Brain microvascular endothelial cell (primary cell): ENCODE results near the gene SOCS7.

Source experiments
- DNase-seq: peaks from one replicate; pipeline ENCODE4 v3.0.0-alpha.2; 2020
- H3K27ac ChIP-seq: fragments of 250-450 bp; sonication (Bioruptor Pico); 2 replicates; pipeline ENCODE4 v1.5.1; 2020; ENCODE audit warnings: mild to moderate bottlenecking, moderate library complexity
- H3K27me3 ChIP-seq: fragments of 250-450 bp; sonication (Bioruptor Pico); replicated peaks from 2 replicates; pipeline ENCODE4 v1.5.1; 2020; ENCODE audit warnings: mild to moderate bottlenecking
- H3K36me3 ChIP-seq: fragments of 250-450 bp; sonication (Bioruptor Pico); replicated peaks from 2 replicates; pipeline ENCODE4 v1.5.1; 2020; ENCODE audit warnings: mild to moderate bottlenecking
- H3K4me3 ChIP-seq: 2 replicates; pipeline ENCODE4 v1.5.1; 2011; ENCODE audit warnings: low read depth, mild to moderate bottlenecking, control low read depth, low read length, moderate library complexity
- in situ Hi-C: cut with HindIII; loops from 2 replicates; pipeline ENCODE4 v1.10.0; 2017; ENCODE audit warnings: low sequenced_read_pairs, low pct_ligation_motif_present
- TF ChIP-seq, protein P1 (sequence below): IDR thresholded peaks from 2 replicates; pipeline ENCODE4 v1.5.1; 2011; ENCODE audit warnings: low read depth, mild to moderate bottlenecking, moderate library complexity, low read length, control low read depth, inconsistent platforms; ENCODE audit errors: missing control alignments

The SOCS7 gene

DNA sequence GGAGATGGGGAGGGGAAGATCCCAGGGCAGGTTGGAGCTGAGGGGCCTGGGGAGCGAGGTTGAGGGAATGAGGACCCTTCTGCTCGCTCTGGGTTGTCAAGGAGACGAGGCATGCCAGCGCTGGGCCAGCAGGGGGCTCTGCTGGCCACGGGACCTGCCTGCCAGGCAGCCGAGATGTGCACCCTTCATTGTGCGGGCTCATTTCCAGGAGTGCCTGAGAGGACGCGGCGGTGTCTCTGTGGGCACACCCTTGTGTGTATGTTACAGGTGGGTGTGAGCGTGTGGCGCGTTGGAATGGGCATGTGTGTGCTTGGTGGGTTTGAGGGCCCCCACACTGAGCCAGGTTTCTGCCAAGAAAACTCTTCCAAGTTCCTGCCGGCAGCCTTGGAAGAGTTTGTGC lies 92.5 kb downstream of the SOCS7 start:
- no peak overlapping the region for H3K4me3 ChIP-seq
- H3K27ac ChIP-seq = no peak overlapping the region
- no peak for DNase-seq
- H3K36me3 ChIP-seq = no peaks in the 10 kb centered on the region
- in situ Hi-C loops = no loop called here
- no peaks in the 10 kb centered on the region for H3K27me3 ChIP-seq
- TF ChIP-seq, protein P1, sequence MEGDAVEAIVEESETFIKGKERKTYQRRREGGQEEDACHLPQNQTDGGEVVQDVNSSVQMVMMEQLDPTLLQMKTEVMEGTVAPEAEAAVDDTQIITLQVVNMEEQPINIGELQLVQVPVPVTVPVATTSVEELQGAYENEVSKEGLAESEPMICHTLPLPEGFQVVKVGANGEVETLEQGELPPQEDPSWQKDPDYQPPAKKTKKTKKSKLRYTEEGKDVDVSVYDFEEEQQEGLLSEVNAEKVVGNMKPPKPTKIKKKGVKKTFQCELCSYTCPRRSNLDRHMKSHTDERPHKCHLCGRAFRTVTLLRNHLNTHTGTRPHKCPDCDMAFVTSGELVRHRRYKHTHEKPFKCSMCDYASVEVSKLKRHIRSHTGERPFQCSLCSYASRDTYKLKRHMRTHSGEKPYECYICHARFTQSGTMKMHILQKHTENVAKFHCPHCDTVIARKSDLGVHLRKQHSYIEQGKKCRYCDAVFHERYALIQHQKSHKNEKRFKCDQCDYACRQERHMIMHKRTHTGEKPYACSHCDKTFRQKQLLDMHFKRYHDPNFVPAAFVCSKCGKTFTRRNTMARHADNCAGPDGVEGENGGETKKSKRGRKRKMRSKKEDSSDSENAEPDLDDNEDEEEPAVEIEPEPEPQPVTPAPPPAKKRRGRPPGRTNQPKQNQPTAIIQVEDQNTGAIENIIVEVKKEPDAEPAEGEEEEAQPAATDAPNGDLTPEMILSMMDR = peak; percentile 98

DNA sequence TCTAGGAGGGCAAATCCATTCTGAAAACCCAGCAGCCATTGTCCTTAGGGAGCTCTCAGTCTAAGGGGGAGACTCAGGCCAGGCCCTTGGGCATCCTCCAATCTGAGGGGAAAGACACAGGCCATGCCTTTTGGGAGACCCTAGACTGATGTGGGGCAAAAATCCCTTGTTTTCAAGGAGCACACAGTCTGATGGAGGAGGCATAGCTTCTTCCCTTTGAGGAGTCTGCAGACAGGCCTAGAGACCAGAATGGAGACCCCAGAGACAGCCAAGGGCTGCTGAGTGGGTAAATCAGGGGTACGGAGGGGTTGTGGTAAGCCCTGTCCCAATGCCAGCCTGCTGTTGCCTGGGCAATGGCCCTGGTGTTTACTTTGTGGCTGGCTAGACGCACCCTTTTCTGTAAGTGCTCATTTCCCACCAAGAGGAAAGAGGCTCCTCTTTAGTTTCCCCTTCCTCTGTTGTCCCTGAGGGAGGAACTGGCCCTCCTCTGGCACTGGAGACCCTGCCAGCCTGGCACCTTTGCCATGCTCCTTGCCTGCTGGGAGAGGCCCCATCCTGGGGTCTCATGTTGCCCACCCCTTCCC lies 96.0 kb downstream of the SOCS7 start:
- DNase-seq = no peak
- Histone ChIP-seq H3K27ac (no peak overlapping the region), H3K36me3 (no peaks in the 10 kb centered on the region), H3K27me3 (no peaks in the 10 kb centered on the region), H3K4me3 (no peak overlapping the region)
- TF ChIP-seq, protein P1 = no peak
- in situ Hi-C loops = no loop called here

DNA sequence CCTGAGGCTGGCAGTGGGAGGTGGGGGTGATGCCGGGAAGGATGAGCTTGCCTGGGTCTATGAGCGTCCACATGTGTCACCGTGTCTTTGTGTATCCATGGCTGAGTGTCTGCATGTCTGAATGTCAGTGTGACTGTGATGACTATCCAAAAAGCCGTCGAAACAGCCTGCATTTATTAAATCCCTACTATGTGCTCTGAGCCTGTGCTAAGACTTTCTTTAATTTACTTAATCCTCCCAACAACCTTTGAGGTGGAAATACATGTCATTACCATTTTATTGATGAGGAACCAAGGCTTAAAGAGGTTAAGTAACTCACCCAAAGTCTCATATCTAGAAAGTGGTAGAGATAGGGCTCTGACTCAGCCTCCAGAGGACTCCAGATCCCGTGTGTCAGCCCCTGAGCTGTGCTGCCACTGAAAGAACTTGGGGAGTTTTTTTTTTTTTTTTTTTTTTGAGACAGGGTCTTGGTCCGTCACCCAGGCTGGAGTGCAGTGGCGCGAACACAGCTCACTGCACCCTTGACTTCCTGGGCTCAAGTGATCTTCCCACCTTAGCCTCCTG lies 96.6 kb downstream of the SOCS7 start:
- in situ Hi-C loops = no loop called here
- Histone ChIP-seq H3K4me3 (no peak overlapping the region), H3K36me3 (no peaks in the 10 kb centered on the region), H3K27me3 (no peaks in the 10 kb centered on the region), H3K27ac (no peak overlapping the region)
- no peak for DNase-seq
- TF ChIP-seq, protein P1 = no peak

DNA sequence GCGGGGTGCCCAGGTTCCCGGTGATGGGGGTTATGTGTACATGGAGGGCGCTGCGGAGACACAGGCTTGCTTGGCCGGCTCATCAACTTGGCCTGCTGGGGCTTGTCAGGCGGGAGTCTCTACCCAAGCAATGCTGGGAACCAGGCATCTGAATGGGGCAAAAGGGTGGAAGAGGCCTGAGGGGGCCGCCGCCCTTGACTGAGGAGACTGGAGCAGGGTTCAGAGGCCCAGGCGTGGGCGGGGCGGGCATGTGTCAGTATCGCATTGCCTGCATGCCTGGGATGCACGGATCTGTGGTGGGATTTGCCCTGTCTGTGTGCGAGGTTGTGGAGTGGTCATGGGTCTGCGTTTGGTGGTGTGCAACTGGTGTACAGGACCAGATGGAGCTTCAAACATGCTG lies 97.7 kb downstream of the SOCS7 start:
- no peak for DNase-seq
- in situ Hi-C loops = no loop called here
- no peaks in the 10 kb centered on the region for H3K27me3 ChIP-seq
- peak overlapping the region; percentile 75 for H3K27ac ChIP-seq
- TF ChIP-seq, protein P1 = no peak
- H3K4me3 ChIP-seq = no peak overlapping the region
- H3K36me3 ChIP-seq = no peaks in the 10 kb centered on the region

DNA sequence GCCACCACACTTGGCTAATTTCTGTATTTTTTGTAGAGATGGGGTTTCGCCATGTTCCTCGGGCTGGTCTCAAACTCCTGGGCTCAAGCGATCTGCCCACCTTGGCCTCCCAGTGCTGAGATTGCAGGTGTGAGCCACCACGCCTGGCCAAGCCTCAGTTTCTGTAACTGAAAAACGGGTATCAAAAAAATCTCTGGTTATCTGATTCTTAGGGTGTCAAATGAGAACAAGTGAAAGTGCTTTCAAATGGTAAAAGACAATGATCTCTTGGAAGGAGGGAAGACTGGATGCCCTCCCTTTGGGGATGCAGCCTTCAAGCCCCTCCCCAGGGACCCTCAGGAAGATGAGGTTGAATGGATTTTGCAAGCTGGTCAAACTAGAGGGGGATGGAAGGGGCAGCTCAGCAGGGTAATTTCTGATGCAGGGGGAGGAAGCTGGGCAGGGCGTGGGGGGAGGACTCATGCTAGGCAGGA lies 98.9 kb downstream of the SOCS7 start:
- no peak for DNase-seq
- H3K4me3 ChIP-seq = peak overlapping the region; percentile 44
- no peaks in the 10 kb centered on the region for H3K27me3 ChIP-seq
- in situ Hi-C loops = no loop called here
- no peaks in the 10 kb centered on the region for H3K36me3 ChIP-seq
- TF ChIP-seq, protein P1 = no peak
- peak overlapping the region; percentile 75 for H3K27ac ChIP-seq
